HCT116 (cell line): Measurements from ENCODE around the gene NNAT. TPM values are rescaled to one million over a fixed set of nuclear protein-coding genes. Genes with fewer than 3 reads are reported as not detected.

Source experiments
- ATAC-seq: fragments of 200-7000 bp; cut with Tn5 transposase; 2 replicates; pipeline ENCODE4 v1.9.1; 2020; ENCODE audit warnings: mild to moderate bottlenecking, moderate library complexity
- BruUV-seq: library from RNA; stranded (reverse); fragments of 400-500 nt; replicated peaks from 2 replicates; lab custom pipeline; 2021; lab: Mats Ljungman, UMichigan
- CTCF ChIA-PET: fragments of 300-600 bp; sonication (Branson Sonifier 250); formaldehyde crosslinking; loops from one replicate; lab custom pipeline; 2021; ENCODE audit warnings: antibody characterized with exemption; lab: Charles Lee
- POLR2A ChIA-PET: fragments of 300-600, 350-600 bp; sonication (Branson Sonifier 250); formaldehyde crosslinking; loops from one replicate; lab custom pipeline; 2021; ENCODE audit warnings: antibody characterized with exemption; lab: Charles Lee
- RAD21 ChIA-PET, 2 experiments: fragments of 300-600 bp; sonication (Branson Sonifier 250); formaldehyde crosslinking; loops; one replicate each; lab custom pipeline; 2023; ENCODE audit warnings: low total read pairs in 2 of 2; ENCODE audit not compliant: uncharacterized antibody in 2 of 2, unreplicated experiment in 2 of 2, low non-redundant PET in 1 of 2; lab: Charles Lee
- DNase-seq: peaks from one replicate; pipeline ENCODE4 v3.0.0-alpha.2; 2010; ENCODE audit warnings: low read depth, low spot score
- H2AFZ ChIP-seq: fragments of 200-600 bp; shearing (Covaris generic), sonication (generic); 2 replicates; pipeline ENCODE4 v1.6.1; 2017; ENCODE audit warnings: low read depth, mixed run types, mixed read lengths, antibody characterized with exemption, low read length; ENCODE audit not compliant: poor library complexity, severe bottlenecking
- H3K27ac ChIP-seq: 2 replicates; pipeline ENCODE4 v1.5.1; 2012; ENCODE audit warnings: low read depth, low read length
- H3K27me3 ChIP-seq: fragments of 200-600 bp; sonication (generic); 2 replicates; pipeline ENCODE4 v1.6.1; 2016; ENCODE audit warnings: mixed run types, low read length, mixed read lengths; ENCODE audit not compliant: insufficient read depth
- H3K36me3 ChIP-seq, 2 experiments: fragments of 200-500 bp in 1 of 2; fragments of 200-600 bp in 1 of 2; sonication (Bioruptor generic) in 1 of 2; sonication (generic) in 1 of 2; 2 replicates each; pipeline versions ENCODE4 v1.5.1 to v1.6.1; 2014 to 2016; ENCODE audit warnings: low read length in 2 of 2, inconsistent platforms in 1 of 2, mixed read lengths in 1 of 2, mixed run types in 1 of 2; ENCODE audit not compliant: insufficient read depth in 2 of 2, control insufficient read depth in 1 of 2
- H3K4me1 ChIP-seq, 2 experiments: fragments of 200-600 bp in 1 of 2; sonication (generic) in 1 of 2; 2 replicates each; pipeline versions ENCODE4 v1.5.1 to v1.6.1; 2012 to 2017; ENCODE audit warnings: low read length in 2 of 2, inconsistent platforms in 1 of 2, mild to moderate bottlenecking in 1 of 2, mixed read lengths in 1 of 2, mixed run types in 1 of 2, moderate library complexity in 1 of 2; ENCODE audit not compliant: insufficient read depth in 2 of 2, control insufficient read depth in 1 of 2
- H3K4me2 ChIP-seq: fragments of 200-600 bp; sonication (generic); 2 replicates; pipeline ENCODE4 v1.6.1; 2017; ENCODE audit warnings: mixed run types, low read length, mixed read lengths
- H3K4me3 ChIP-seq, 2 experiments: fragments of 200-600 bp in 1 of 2; sonication (generic) in 1 of 2; replicated peaks in 1 of 2; 2 replicates each; pipeline ENCODE4 v1.5.1; 2011 to 2016; ENCODE audit warnings: low read length in 2 of 2, control low read depth in 1 of 2, low read depth in 1 of 2, mild to moderate bottlenecking in 1 of 2, mixed read lengths in 1 of 2, mixed run types in 1 of 2
- H3K79me2 ChIP-seq: fragments of 200-600 bp; sonication (generic); 2 replicates; pipeline ENCODE4 v1.6.1; 2017; ENCODE audit warnings: mild to moderate bottlenecking, mixed run types, low read length, moderate library complexity, mixed read lengths; ENCODE audit not compliant: insufficient read depth
- H3K9ac ChIP-seq: fragments of 200-600 bp; sonication (generic); 2 replicates; pipeline ENCODE4 v1.6.1; 2016; ENCODE audit warnings: low read length, mixed read lengths
- H3K9me2 ChIP-seq: fragments of 200-600 bp; sonication (generic), shearing (Covaris generic); 2 replicates; pipeline ENCODE4 v1.6.1; 2017; ENCODE audit warnings: mixed run types, mild to moderate bottlenecking, moderate library complexity; ENCODE audit not compliant: insufficient read depth
- H3K9me3 ChIP-seq, 2 experiments: fragments of 200-500 bp in 1 of 2; fragments of 200-600 bp in 1 of 2; sonication (Bioruptor generic) in 1 of 2; sonication (generic) in 1 of 2; 2 replicates each; pipeline ENCODE4 v1.6.1; 2014 to 2017; ENCODE audit warnings: low read length in 2 of 2, mixed read lengths in 2 of 2, inconsistent platforms in 1 of 2, low read depth in 1 of 2, mild to moderate bottlenecking in 1 of 2, mixed run types in 1 of 2, moderate library complexity in 1 of 2; ENCODE audit not compliant: control insufficient read depth in 1 of 2, insufficient read depth in 1 of 2
- H4K20me1 ChIP-seq: fragments of 200-600 bp; sonication (generic), shearing (Covaris generic); 2 replicates; pipeline ENCODE4 v1.6.1; 2017; ENCODE audit warnings: mixed run types, mild to moderate bottlenecking, moderate library complexity; ENCODE audit not compliant: insufficient read depth
- EZH2phosphoT487 ChIP-seq: fragments of 200-600 bp; IDR thresholded peaks from 2 replicates; pipeline ENCODE4 v1.6.1; 2018; ENCODE audit warnings: antibody characterized with exemption, borderline replicate concordance
- RAD21 ChIP-seq: IDR thresholded peaks from 2 replicates; pipeline ENCODE4 v1.6.1; 2012; ENCODE audit warnings: low read depth, mild to moderate bottlenecking
- SRF ChIP-seq: IDR thresholded peaks from 2 replicates; pipeline ENCODE4 v1.6.1; 2012; ENCODE audit warnings: low read depth
- TCF7L2 ChIP-seq: IDR thresholded peaks from 2 replicates; pipeline ENCODE4 v1.7.0; 2011; ENCODE audit warnings: borderline replicate concordance, inconsistent platforms; ENCODE audit not compliant: insufficient read depth, insufficient read length; ENCODE audit errors: extremely low read depth
- intact Hi-C: fragments of 100-400 bp; cut with micrococcal nuclease; formaldehyde crosslinking; loops from 2 replicates; pipeline ENCODE4 v1.10.0; 2022
- total RNA-seq: library from RNA; stranded (reverse); gene quantifications from one replicate; pipeline ENCODE4 v1.2.1, GENCODE V29; 2021; ENCODE audit not compliant: unreplicated experiment

NNAT gene
- total RNA-seq, 1 experiment from 2014 or later: not detected

- Histone ChIP-seq H3K4me3 (no peak overlapping the region), H4K20me1 (no peaks in the 10 kb centered on the region), H3K36me3 (no peaks in the 10 kb centered on the region), H3K4me1 (peaks cover 4 to 9% of the 10 kb centered on the region in 2 experiments; a peak in 1 of 4 replicates), H3K79me2 (no peaks in the 10 kb centered on the region), H3K9me3 (no peaks in the 10 kb centered on the region), H3K9ac (no peak overlapping the region), H2AFZ (no peak overlapping the region), H3K27ac (no peak overlapping the region), H3K27me3 (peaks cover 53% of the 10 kb centered on the region), H3K4me2 (peak overlapping the region; percentile 25; the same call in 1 of the 2 replicates), H3K9me2 (no peaks in the 10 kb centered on the region)
- TF ChIP-seq RAD21 (no peak), TCF7L2 (peak; percentile 64)
- CTCF ChIA-PET: no interaction called here
- intact Hi-C loops: loop anchor here (10.0 kb wide), 1 partner anchor 597 kb away; the partner anchor contains the start of gene TGM2
- POLR2A ChIA-PET: no interaction called here
- BruUV-seq: no TSS peak
- DNase-seq: no peak
- no peak for ATAC-seq
- RAD21 ChIA-PET: no interaction called here
Observed at GRCh38 chr20:37567671-37568588, 46.9 kb downstream of the NNAT start.

GRCh38 chr20:37570419-37570818, 49.4 kb downstream of the NNAT start:
- BruUV-seq: no TSS peak
- peaks cover 3 to 4% of the 10 kb centered on the region in 2 experiments; a peak in 1 of 4 replicates for H3K4me1 ChIP-seq
- intact Hi-C loops: no loop called here

More at GRCh38 chr20:37570419-37570818, 49.4 kb downstream of the NNAT start:
- Histone ChIP-seq H3K79me2 (no peaks in the 10 kb centered on the region), H3K36me3 (no peaks in the 10 kb centered on the region)
- CTCF ChIA-PET: no interaction called here
- no peak for TF ChIP-seq SRF
- TF ChIP-seq EZH2phosphoT487: 0 out of 2 replicates have a peak, but pooled peaks have one; percentile 84
- TF ChIP-seq, all 23 proteins: peak for 1
- H3K9me2 ChIP-seq: no peaks in the 10 kb centered on the region
- ChIA-PET POLR2A (no interaction called here), RAD21 (no interaction called here)
- no peaks in the 10 kb centered on the region for H4K20me1 ChIP-seq
- H2AFZ ChIP-seq: no peak overlapping the region
- H3K27me3 ChIP-seq: peaks cover 57% of the 10 kb centered on the region
- DNase-seq: no peak
- H3K27ac ChIP-seq: no peak overlapping the region
- no peak overlapping the region for H3K9ac ChIP-seq
- no peak overlapping the region for H3K4me3 ChIP-seq
- no peak overlapping the region for H3K4me2 ChIP-seq
- ATAC-seq: no peak
- no peaks in the 10 kb centered on the region for H3K9me3 ChIP-seq
